SU-DHL-6 (cell line): ENCODE results near the gene GNA14.

ENCODE experiments used
- H2AFZ ChIP-seq: fragments of 200-600 bp; sonication (generic); 2 replicates; pipeline ENCODE4 v1.6.1; 2014; ENCODE audit warnings: low read depth, mild to moderate bottlenecking, moderate library complexity, mixed read lengths, antibody characterized with exemption, low read length; ENCODE audit not compliant: severe bottlenecking
- H3F3A ChIP-seq: fragments of 200-600 bp; shearing (Covaris generic); 2 replicates; pipeline ENCODE4 v1.6.0; 2016; ENCODE audit warnings: antibody characterized with exemption, mild to moderate bottlenecking; ENCODE audit not compliant: insufficient read depth
- H3K27ac ChIP-seq: fragments of 200-600 bp; sonication (generic); 2 replicates; pipeline ENCODE4 v1.5.1; 2016; ENCODE audit warnings: low read depth, mild to moderate bottlenecking, low read length, moderate library complexity, mixed read lengths
- H3K27me3 ChIP-seq: fragments of 200-600 bp; sonication (generic), shearing (Covaris generic); 2 replicates; pipeline ENCODE4 v1.6.0; 2014; ENCODE audit warnings: mild to moderate bottlenecking, low read length
- H3K36me3 ChIP-seq: fragments of 200-600 bp; sonication (generic); 2 replicates; pipeline ENCODE4 v1.6.1; 2014; ENCODE audit warnings: mild to moderate bottlenecking, low read length, mixed read lengths
- H3K4me2 ChIP-seq: fragments of 300-600, 200-600 bp; shearing (Covaris generic), sonication (generic); 2 replicates; pipeline ENCODE4 v1.6.0; 2014; ENCODE audit warnings: low read length, low read depth, mild to moderate bottlenecking; ENCODE audit not compliant: poor library complexity, severe bottlenecking
- H3K4me3 ChIP-seq: fragments of 200-600 bp; sonication (generic); 2 replicates; pipeline ENCODE4 v1.5.1; 2014; ENCODE audit warnings: antibody characterized with exemption, low read length, mild to moderate bottlenecking, mixed read lengths; ENCODE audit not compliant: insufficient read depth, poor library complexity, severe bottlenecking
- H3K79me2 ChIP-seq: fragments of 200-600 bp; sonication (generic); 2 replicates; pipeline ENCODE4 v1.6.1; 2014; ENCODE audit warnings: mild to moderate bottlenecking, low read length, moderate library complexity; ENCODE audit not compliant: insufficient read depth
- H3K9ac ChIP-seq: fragments of 200-600 bp; sonication (generic); 2 replicates; pipeline ENCODE4 v1.7.0; 2014; ENCODE audit warnings: mild to moderate bottlenecking, low read length
- H3K9me2 ChIP-seq: fragments of 200-600 bp; sonication (generic); replicated peaks from 2 replicates; pipeline ENCODE4 v1.6.1; 2014; ENCODE audit warnings: low read length; ENCODE audit not compliant: insufficient read depth
- H3K9me3 ChIP-seq: fragments of 200-600 bp; sonication (generic); 2 replicates; pipeline ENCODE4 v1.6.1; 2014; ENCODE audit warnings: low read length, mixed read lengths; ENCODE audit not compliant: insufficient read depth
- H4K20me1 ChIP-seq: fragments of 200-600 bp; sonication (generic); 2 replicates; pipeline ENCODE4 v1.6.1; 2014; ENCODE audit warnings: low read depth, mild to moderate bottlenecking, antibody characterized with exemption, low read length, moderate library complexity, mixed read lengths
- EZH2phosphoT487 ChIP-seq: fragments of 200-600 bp; sonication (generic), shearing (Covaris generic); conservative IDR thresholded peaks from 2 replicates; pipeline ENCODE4 v1.6.1; 2018; ENCODE audit warnings: mild to moderate bottlenecking, antibody characterized with exemption, low read length, moderate library complexity, mixed read lengths
- TF ChIP-seq, protein P1 (sequence below): fragments of 200-600 bp; sonication (generic); IDR thresholded peaks from one replicate; pipeline ENCODE4 v1.5.1; 2017; ENCODE audit warnings: antibody characterized with exemption, mild to moderate bottlenecking, low read length, moderate library complexity; ENCODE audit not compliant: insufficient read depth, poor library complexity, severe bottlenecking

Gene GNA14

DNA sequence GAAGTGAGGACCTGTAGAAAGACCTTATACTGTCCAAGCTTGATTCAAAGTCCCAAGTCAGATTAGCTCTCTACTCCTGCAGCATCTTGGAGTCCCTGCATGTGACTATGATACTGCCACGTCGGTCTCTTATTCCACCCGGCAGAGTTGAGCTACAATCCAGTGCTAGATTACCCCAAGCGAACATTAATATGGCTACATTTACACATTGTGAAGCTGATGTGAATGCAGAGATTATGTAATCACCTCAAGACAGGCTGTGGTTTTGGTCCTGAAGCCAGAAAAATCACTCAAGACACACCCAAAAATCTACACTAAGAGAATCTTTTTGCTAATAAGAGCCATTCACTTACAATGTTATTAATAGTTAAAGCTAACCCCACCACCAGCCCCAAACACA, 116.7 kb downstream of the GNA14 start:
- TF ChIP-seq, protein P1, sequence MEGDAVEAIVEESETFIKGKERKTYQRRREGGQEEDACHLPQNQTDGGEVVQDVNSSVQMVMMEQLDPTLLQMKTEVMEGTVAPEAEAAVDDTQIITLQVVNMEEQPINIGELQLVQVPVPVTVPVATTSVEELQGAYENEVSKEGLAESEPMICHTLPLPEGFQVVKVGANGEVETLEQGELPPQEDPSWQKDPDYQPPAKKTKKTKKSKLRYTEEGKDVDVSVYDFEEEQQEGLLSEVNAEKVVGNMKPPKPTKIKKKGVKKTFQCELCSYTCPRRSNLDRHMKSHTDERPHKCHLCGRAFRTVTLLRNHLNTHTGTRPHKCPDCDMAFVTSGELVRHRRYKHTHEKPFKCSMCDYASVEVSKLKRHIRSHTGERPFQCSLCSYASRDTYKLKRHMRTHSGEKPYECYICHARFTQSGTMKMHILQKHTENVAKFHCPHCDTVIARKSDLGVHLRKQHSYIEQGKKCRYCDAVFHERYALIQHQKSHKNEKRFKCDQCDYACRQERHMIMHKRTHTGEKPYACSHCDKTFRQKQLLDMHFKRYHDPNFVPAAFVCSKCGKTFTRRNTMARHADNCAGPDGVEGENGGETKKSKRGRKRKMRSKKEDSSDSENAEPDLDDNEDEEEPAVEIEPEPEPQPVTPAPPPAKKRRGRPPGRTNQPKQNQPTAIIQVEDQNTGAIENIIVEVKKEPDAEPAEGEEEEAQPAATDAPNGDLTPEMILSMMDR = no peak
- TF ChIP-seq EZH2phosphoT487 = no peak
- Histone ChIP-seq H3K4me2 (no peak overlapping the region), H2AFZ (no peak overlapping the region), H3K9ac (no peak overlapping the region), H3K27ac (no peak overlapping the region), H3K27me3 (no peaks in the 10 kb centered on the region), H3F3A (no peaks in the 10 kb centered on the region), H3K36me3 (no peaks in the 10 kb centered on the region), H3K9me3 (no peaks in the 10 kb centered on the region), H3K79me2 (no peaks in the 10 kb centered on the region), H3K9me2 (no peaks in the 10 kb centered on the region), H3K4me3 (no peak overlapping the region), H4K20me1 (no peaks in the 10 kb centered on the region)

DNA sequence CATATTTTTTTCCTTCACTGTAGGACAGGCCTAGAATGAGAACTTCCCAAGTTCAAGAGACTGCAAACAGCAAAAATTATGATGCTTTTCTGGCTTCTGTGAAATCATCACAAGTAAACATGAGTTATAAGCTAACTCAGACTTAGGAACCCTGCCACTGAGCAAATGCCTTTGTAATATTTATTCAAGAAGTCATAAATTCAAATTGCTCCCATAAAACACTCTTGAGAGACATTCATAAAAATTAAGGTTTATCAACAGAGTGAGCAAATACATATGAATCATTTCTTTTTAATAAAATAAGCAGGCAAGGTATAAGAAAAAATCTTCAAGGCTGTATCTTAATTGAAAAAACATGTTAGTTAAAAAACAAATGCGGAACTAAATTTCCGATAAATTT, 124.2 kb downstream of the GNA14 start:
- no peaks in the 10 kb centered on the region for H3K79me2 ChIP-seq
- H3K9ac ChIP-seq = no peak overlapping the region
- no peak for TF ChIP-seq EZH2phosphoT487
- TF ChIP-seq, protein P1 = no peak
- H3K9me3 ChIP-seq = no peaks in the 10 kb centered on the region
- no peaks in the 10 kb centered on the region for H3K36me3 ChIP-seq
- H2AFZ ChIP-seq = no peak overlapping the region
- H3K4me3 ChIP-seq = no peak overlapping the region
- no peak overlapping the region for H3K4me2 ChIP-seq
- no peaks in the 10 kb centered on the region for H3K27me3 ChIP-seq
- no peaks in the 10 kb centered on the region for H3K9me2 ChIP-seq
- no peaks in the 10 kb centered on the region for H4K20me1 ChIP-seq
- no peaks in the 10 kb centered on the region for H3F3A ChIP-seq
- no peak overlapping the region for H3K27ac ChIP-seq

DNA sequence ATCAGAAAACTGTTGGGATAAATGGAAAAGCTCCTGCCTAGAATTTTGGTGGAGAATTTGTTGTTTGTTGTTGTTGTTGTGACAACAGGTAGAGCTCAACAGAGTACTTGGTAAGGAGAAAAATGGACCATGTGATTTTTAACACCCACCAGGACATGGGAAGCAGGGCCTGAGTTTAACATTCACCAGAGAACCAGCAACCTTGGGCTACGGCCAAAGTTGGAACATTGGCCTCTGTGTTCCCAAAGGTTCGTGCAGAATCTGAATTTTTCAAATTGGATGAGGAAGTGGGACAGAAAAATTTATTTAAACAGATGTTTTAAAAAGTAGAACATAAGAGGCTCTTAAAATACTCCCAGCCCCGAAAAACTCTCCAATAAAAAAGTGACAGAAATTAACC, 127.0 kb downstream of the GNA14 start:
- Histone ChIP-seq H2AFZ (no peak overlapping the region), H3K27me3 (no peaks in the 10 kb centered on the region), H4K20me1 (no peaks in the 10 kb centered on the region), H3K9me2 (no peaks in the 10 kb centered on the region), H3K36me3 (no peaks in the 10 kb centered on the region), H3K9ac (no peak overlapping the region), H3K4me3 (no peak overlapping the region), H3K9me3 (no peaks in the 10 kb centered on the region), H3F3A (no peaks in the 10 kb centered on the region), H3K4me2 (no peak overlapping the region), H3K27ac (no peak overlapping the region), H3K79me2 (no peaks in the 10 kb centered on the region)
- TF ChIP-seq, protein P1 = no peak
- no peak for TF ChIP-seq EZH2phosphoT487
